Measurements from ENCODE around the gene MAPKBP1. TPM values are rescaled to one million over a fixed set of nuclear protein-coding genes. Genes with fewer than 3 reads are reported as not detected.

MAPKBP1 gene
- total and polyA plus RNA-seq, 9 of the 15 experiments (the other 6 are each of a cell fraction or from before 2014, with no cell fraction given) = 0.15 to 9.5 (median 4.5) TPM

DNA sequence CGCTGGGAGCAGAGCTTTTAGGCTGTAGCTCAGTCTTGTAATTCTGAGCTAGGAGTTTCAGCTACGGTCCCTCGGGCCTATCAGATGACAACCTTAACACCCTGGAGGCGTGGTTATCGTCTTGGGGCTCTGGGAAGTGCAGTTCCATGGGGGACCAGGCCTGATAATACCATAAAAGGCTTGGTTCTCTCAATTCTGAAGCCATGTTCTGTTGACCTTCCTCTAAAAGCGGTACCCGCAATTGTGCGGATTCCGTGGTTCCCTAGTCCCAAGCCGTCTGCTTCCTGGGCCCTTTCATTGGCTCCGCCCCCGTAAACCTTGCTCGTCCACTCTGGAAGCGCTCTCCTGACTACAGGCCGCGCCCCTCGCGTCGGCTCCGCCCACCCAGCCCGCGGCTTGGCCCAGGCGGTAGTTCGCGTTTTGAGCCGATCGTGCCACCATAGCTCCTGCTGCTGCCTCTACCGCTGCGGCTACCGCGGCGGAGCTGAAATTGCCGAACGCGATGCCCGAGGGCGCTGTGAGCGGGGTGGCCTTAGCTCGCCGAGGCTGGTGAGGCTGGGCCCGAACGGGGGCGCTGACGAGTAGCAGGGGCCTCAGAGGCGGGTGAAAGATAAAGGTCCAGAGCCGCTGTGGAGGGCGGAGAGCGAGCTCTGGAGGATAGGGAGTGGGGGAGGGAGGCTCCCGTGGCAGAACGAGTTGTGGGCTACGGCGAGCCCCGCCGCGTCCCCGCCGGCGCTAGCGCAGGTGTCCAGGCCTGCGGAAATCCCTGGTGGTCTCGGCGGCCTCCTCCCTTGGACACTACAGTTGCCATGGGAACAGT, at the start of gene MAPKBP1 (continued):
- TF ChIP-seq RERE (CRISPR knock-in tag; IDR thresholded peaks at IDR 0.05; ENCODE audit: borderline replicate concordance) (0 out of 2 replicates have a peak, but pooled peaks have one; percentile 80), HDAC2 (IDR thresholded peaks at IDR 0.05) (0 out of 2 replicates have a peak, but pooled peaks have one; percentile 57), TBP (optimal IDR thresholded peaks at IDR 0.05; ENCODE audit: low read depth, low read length) (peak; percentile 67), PCBP1 (IDR thresholded peaks at IDR 0.05; ENCODE audit: low read depth, low read length, poor library complexity, severe bottlenecking) (peak; percentile 64), EP400 (IDR thresholded peaks at IDR 0.05) (peak; percentile 65), MLLT1 (IDR thresholded peaks at IDR 0.05) (0 out of 4 replicates have a peak, but pooled peaks of 1 of the 2 experiments have one; percentile 71), SREBF1 (IDR thresholded peaks at IDR 0.05; ENCODE audit: borderline replicate concordance, low read depth, low read length) (peak; percentile 36; the same call in 1 of the 2 replicates), SAP30 (IDR thresholded peaks at IDR 0.05; ENCODE audit: borderline replicate concordance, insufficient read depth, low read depth, low read length, poor library complexity, severe bottlenecking) (peak; percentile 39), NR2C2 (CRISPR knock-in tag; IDR thresholded peaks at IDR 0.05) (no peak; the same call in 1 of the 2 replicates), NR2C2 (tag; IDR thresholded peaks at IDR 0.05) (peak; percentile 77), YBX1 (IDR thresholded peaks at IDR 0.05) (no peak), SOX6 (IDR thresholded peaks at IDR 0.05) (peak; percentile 64; the same call in 1 of the 2 replicates), KLF16 (IDR thresholded peaks at IDR 0.05) (peak; percentile 61; the same call in 1 of the 2 replicates), SMARCA4 (IDR thresholded peaks at IDR 0.05) (peak; percentile 51; the same call in 1 of the 2 replicates)
- TF ChIP-seq, protein P1, sequence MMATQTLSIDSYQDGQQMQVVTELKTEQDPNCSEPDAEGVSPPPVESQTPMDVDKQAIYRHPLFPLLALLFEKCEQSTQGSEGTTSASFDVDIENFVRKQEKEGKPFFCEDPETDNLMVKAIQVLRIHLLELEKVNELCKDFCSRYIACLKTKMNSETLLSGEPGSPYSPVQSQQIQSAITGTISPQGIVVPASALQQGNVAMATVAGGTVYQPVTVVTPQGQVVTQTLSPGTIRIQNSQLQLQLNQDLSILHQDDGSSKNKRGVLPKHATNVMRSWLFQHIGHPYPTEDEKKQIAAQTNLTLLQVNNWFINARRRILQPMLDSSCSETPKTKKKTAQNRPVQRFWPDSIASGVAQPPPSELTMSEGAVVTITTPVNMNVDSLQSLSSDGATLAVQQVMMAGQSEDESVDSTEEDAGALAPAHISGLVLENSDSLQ (IDR thresholded peaks at IDR 0.05) = 0 out of 2 replicates have a peak, but pooled peaks have one; percentile 26
- TF ChIP-seq, protein P2, sequence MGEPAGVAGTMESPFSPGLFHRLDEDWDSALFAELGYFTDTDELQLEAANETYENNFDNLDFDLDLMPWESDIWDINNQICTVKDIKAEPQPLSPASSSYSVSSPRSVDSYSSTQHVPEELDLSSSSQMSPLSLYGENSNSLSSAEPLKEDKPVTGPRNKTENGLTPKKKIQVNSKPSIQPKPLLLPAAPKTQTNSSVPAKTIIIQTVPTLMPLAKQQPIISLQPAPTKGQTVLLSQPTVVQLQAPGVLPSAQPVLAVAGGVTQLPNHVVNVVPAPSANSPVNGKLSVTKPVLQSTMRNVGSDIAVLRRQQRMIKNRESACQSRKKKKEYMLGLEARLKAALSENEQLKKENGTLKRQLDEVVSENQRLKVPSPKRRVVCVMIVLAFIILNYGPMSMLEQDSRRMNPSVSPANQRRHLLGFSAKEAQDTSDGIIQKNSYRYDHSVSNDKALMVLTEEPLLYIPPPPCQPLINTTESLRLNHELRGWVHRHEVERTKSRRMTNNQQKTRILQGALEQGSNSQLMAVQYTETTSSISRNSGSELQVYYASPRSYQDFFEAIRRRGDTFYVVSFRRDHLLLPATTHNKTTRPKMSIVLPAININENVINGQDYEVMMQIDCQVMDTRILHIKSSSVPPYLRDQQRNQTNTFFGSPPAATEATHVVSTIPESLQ (CRISPR knock-in tag; IDR thresholded peaks at IDR 0.05) = peak; percentile 81; the same call in 1 of the 2 replicates

Measured in K562 (cell line).